ENCODE results near the gene RCL1. TPM values are rescaled to one million over a fixed set of nuclear protein-coding genes. Genes with fewer than 3 reads are reported as not detected.

Gene RCL1
- total RNA-seq, 1 experiment from 2014 or later: 34.4 TPM

DNA sequence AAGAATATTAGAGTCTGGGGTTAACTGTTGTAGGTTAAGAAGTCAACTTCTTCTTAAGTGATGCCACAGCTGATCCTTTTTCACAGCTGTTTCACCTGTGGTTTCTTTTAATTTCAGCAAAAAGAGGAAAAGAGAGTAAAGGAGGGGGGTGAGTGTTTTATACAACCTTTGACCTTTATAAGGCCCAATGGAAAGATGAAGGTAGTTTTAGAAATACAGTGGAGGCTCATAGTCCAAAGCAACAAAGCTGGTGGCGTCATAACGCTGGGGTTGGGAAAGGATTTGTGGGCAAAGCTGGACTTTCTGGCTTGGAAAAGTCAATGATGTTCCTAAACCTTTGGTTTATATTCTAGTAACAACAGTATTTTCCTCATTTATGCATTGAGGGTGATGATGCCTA, 49.5 kb downstream of the RCL1 start:
- no peak overlapping the region for H3K4me3 Mint-ChIP-seq
- H2BK5ac ChIP-seq (ENCODE audit: insufficient read length, low read length): no peak overlapping the region
- H3K4ac ChIP-seq (ENCODE audit: low read depth, low read length): no peak overlapping the region
- no peak overlapping the region for H3K18ac ChIP-seq (ENCODE audit: insufficient read length, low read depth, low read length)
- no peak overlapping the region for H2AK5ac ChIP-seq (ENCODE audit: insufficient read length, low read length)
- no peaks in the 10 kb centered on the region for H3K79me2 ChIP-seq (ENCODE audit: insufficient read depth, low read length)
- no peak for DNase-seq
- H2AFZ ChIP-seq (ENCODE audit: low read length): no peak overlapping the region
- H3K27me3 Mint-ChIP-seq (ENCODE audit: low read depth): no peaks in the 10 kb centered on the region
- H3K79me1 ChIP-seq (ENCODE audit: insufficient read depth, low read depth, low read length, poor library complexity, severe bottlenecking): no peaks in the 10 kb centered on the region
- H3K9me3 Mint-ChIP-seq: no peaks in the 10 kb centered on the region
- no peak overlapping the region for H2BK15ac ChIP-seq (ENCODE audit: low read depth, low read length)
- H3K36me3 Mint-ChIP-seq (ENCODE audit: insufficient read depth in 1 of 3, low read depth in 3 of 3): peaks cover 10 to 37% (median 12%) of the 10 kb centered on the region in 3 experiments; a peak in 6 of 7 replicates
- H2BK120ac ChIP-seq (ENCODE audit: low read depth, low read length, poor library complexity, severe bottlenecking): no peak overlapping the region
- H3K9ac ChIP-seq (ENCODE audit: extremely low read depth, insufficient read length, low read length): no peak overlapping the region
- no peak overlapping the region for H3K27ac Mint-ChIP-seq
- H3K27me3 ChIP-seq (ENCODE audit: insufficient read depth, low read length): no peaks in the 10 kb centered on the region
- H2BK20ac ChIP-seq (ENCODE audit: low read depth, low read length, poor library complexity, severe bottlenecking): no peak overlapping the region
- H4K20me1 ChIP-seq (ENCODE audit: control insufficient read depth, insufficient read depth, insufficient read length): no peaks in the 10 kb centered on the region
- H3K27ac ChIP-seq (ENCODE audit: insufficient read length, low read depth, low read length): no peak overlapping the region
- H2BK12ac ChIP-seq (ENCODE audit: insufficient read length, low read depth, low read length): no peak overlapping the region
- no peaks in the 10 kb centered on the region for H3K23me2 ChIP-seq (ENCODE audit: insufficient read length, low read depth, low read length, poor library complexity, severe bottlenecking)
- no peaks in the 10 kb centered on the region for H3K4me1 ChIP-seq (ENCODE audit: insufficient read depth, low read length)
- H3K4me2 ChIP-seq (ENCODE audit: insufficient read depth, insufficient read length, low read length): no peak overlapping the region
- H3T11ph ChIP-seq (ENCODE audit: low read length): no peak overlapping the region
- TF ChIP-seq, protein P1, sequence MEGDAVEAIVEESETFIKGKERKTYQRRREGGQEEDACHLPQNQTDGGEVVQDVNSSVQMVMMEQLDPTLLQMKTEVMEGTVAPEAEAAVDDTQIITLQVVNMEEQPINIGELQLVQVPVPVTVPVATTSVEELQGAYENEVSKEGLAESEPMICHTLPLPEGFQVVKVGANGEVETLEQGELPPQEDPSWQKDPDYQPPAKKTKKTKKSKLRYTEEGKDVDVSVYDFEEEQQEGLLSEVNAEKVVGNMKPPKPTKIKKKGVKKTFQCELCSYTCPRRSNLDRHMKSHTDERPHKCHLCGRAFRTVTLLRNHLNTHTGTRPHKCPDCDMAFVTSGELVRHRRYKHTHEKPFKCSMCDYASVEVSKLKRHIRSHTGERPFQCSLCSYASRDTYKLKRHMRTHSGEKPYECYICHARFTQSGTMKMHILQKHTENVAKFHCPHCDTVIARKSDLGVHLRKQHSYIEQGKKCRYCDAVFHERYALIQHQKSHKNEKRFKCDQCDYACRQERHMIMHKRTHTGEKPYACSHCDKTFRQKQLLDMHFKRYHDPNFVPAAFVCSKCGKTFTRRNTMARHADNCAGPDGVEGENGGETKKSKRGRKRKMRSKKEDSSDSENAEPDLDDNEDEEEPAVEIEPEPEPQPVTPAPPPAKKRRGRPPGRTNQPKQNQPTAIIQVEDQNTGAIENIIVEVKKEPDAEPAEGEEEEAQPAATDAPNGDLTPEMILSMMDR (conservative IDR thresholded peaks at IDR 0.05): no peak
- WGBS (ENCODE audit: extremely low coverage, insufficient read length, low lambda C conversion rate): no CpG with 5 or more reads among the region's 2 CpGs
- H4K5ac ChIP-seq (ENCODE audit: insufficient read length, low read depth, low read length): no peak overlapping the region
- H3K23ac ChIP-seq (ENCODE audit: insufficient read length, low read depth, low read length): no peak overlapping the region
- H3K14ac ChIP-seq (ENCODE audit: insufficient read depth, low read length): no peak overlapping the region
- no peak overlapping the region for H3K56ac ChIP-seq (ENCODE audit: insufficient read length, low read depth, low read length)
- H4K8ac ChIP-seq (replicated peaks; ENCODE audit: insufficient read length, low read depth, low read length): no peak overlapping the region
- no peak overlapping the region for H4K91ac ChIP-seq (ENCODE audit: insufficient read length, low read depth, low read length)
- H3K4me1 Mint-ChIP-seq: no peaks in the 10 kb centered on the region
- H3K9me3 ChIP-seq (ENCODE audit: control insufficient read depth, low read depth, low read length): no peaks in the 10 kb centered on the region
